Measurements from ENCODE around the gene ARHGAP11A. TPM values are rescaled to one million over a fixed set of nuclear protein-coding genes. Genes with fewer than 3 reads are reported as not detected.

The ARHGAP11A gene
- total RNA-seq, 1 experiment from 2014 or later: 102 TPM

DNA sequence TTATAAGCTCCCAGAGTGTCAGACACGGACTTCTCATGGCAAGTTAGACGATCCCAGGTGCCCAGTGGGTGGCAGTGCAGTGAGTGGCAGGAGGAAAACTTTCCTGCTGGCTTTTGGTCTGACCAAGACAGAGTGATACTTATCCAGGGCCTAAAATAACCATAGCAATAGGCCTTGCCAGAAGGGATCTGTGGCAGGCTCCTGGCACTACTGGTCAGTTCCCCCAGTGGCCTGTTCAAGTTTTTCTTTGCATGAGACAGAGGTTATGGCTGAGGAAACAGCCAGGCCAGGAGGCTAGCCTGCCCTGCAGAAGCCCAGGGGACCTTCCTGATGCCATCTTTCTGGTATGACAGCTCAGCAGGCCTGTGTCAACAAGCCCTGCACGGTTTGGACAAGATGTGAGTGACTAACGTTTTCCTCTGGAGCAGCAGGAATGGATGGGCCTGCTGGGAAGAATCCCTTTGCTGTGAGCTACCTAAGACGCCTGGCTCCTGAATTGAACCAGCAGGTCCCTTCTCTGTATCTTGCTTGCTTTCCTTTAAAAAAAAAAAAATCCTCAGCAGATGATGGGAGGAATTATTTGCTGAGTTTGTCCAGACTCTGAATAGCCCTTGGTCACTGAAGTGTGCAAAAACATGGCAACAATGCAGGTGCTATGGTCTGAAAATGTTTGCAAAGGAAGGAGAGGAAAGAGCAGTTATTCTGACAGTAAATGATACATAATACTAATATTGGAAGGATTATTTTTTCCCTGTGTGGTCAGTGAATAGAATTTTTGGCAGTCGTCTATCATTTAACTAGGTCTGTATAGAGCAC is 44.2 kb downstream of the ARHGAP11A start:
- no peaks in the 10 kb centered on the region for H4K20me1 ChIP-seq (ENCODE audit: insufficient read depth)
- no peak for DNase-seq (ENCODE audit: low read depth, low spot score)
- H3K4me2 ChIP-seq (ENCODE audit: low read length): no peak overlapping the region
- 0 out of 2 replicates have a peak overlapping the region, but pooled peaks have one; percentile 2 for H3K27ac ChIP-seq (ENCODE audit: low read depth, low read length)
- no peak for TF ChIP-seq JUND (IDR thresholded peaks at IDR 0.05)
- TF ChIP-seq CEBPB (IDR thresholded peaks at IDR 0.05; ENCODE audit: low read depth): no peak
- TF ChIP-seq SP1 (IDR thresholded peaks at IDR 0.05; ENCODE audit: low read depth): no peak
- TF ChIP-seq, protein P1, sequence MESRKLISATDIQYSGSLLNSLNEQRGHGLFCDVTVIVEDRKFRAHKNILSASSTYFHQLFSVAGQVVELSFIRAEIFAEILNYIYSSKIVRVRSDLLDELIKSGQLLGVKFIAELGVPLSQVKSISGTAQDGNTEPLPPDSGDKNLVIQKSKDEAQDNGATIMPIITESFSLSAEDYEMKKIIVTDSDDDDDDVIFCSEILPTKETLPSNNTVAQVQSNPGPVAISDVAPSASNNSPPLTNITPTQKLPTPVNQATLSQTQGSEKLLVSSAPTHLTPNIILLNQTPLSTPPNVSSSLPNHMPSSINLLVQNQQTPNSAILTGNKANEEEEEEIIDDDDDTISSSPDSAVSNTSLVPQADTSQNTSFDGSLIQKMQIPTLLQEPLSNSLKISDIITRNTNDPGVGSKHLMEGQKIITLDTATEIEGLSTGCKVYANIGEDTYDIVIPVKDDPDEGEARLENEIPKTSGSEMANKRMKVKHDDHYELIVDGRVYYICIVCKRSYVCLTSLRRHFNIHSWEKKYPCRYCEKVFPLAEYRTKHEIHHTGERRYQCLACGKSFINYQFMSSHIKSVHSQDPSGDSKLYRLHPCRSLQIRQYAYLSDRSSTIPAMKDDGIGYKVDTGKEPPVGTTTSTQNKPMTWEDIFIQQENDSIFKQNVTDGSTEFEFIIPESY (IDR thresholded peaks at IDR 0.05; ENCODE audit: extremely low read depth, insufficient replicate concordance, low read length): no peak
- H3K4me1 ChIP-seq (ENCODE audit: control insufficient read depth in 1 of 2, insufficient read depth in 2 of 2, low read length in 2 of 2): no peaks in the 10 kb centered on the region
- H3K9me2 ChIP-seq (ENCODE audit: insufficient read depth): no peaks in the 10 kb centered on the region
- no peak overlapping the region for H3K9ac ChIP-seq (ENCODE audit: low read length)
- no peaks in the 10 kb centered on the region for H3K27me3 ChIP-seq (ENCODE audit: insufficient read depth, low read length)
- no peaks in the 10 kb centered on the region for H3K9me3 ChIP-seq (ENCODE audit: control insufficient read depth in 1 of 2, insufficient read depth in 1 of 2, low read depth in 1 of 2, low read length in 2 of 2)
- CTCF ChIA-PET: interaction anchor here (1.4 to 3.6 kb wide), 3 partner anchors 8 to 334 kb away, joined by 3 to 15 read pairs (median 4); no protein-coding TSS in a partner anchor
- H3K4me3 ChIP-seq (replicated peaks in 1 of 2; ENCODE audit: low read depth in 1 of 2, low read length in 2 of 2): no peak overlapping the region
- intact Hi-C loops (cut with micrococcal nuclease): no loop called here
- POLR2A ChIA-PET: no interaction called here
- H3K36me3 ChIP-seq (ENCODE audit: control insufficient read depth in 1 of 2, insufficient read depth in 2 of 2, low read length in 2 of 2): peaks cover 0 to 4% of the 10 kb centered on the region in 2 experiments; a peak in 2 of 4 replicates
- peak; percentile 24; the same call in 1 of the 2 replicates for ATAC-seq
- H3K79me2 ChIP-seq (ENCODE audit: insufficient read depth, low read length): no peaks in the 10 kb centered on the region
- RAD21 ChIA-PET (ENCODE audit: low non-redundant PET in 1 of 2, low total read pairs in 2 of 2, uncharacterized antibody in 2 of 2, unreplicated experiment in 2 of 2): no interaction called here
- no peak overlapping the region for H2AFZ ChIP-seq (ENCODE audit: low read depth, low read length, poor library complexity, severe bottlenecking)
- no TSS peak for BruUV-seq (replicated peaks)

DNA sequence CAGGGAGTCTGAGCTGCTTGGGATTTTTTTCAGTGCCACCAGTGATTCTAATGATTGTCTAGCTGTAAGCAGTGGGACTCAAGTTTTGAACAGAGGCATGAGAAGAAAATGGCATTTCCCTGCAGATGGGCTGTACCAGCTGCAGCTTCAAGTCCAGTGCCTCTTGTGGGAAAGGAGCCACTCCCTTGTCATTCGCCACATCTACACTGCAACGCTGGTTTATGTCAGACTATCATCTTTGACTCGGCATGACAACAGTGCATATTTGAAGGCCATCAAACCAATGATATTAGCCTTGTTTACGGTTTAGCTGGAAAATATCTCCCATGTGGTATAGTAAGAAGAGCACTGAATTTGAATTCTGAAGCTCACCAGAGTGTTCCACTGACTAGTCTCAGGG is 48.4 kb downstream of the ARHGAP11A start:
- POLR2A ChIA-PET: interaction anchor here (1.0 kb wide), 1 partner anchor 469 kb away, joined by 3 read pairs; no protein-coding TSS in a partner anchor
- CTCF ChIA-PET: interaction anchor here (0.7 to 2.9 kb wide), 5 partner anchors 273 to 422 kb away, joined by 3 to 47 read pairs (median 19); no protein-coding TSS in a partner anchor
- H3K4me2 ChIP-seq (ENCODE audit: low read length): no peak overlapping the region
- no peak overlapping the region for H2AFZ ChIP-seq (ENCODE audit: low read depth, low read length, poor library complexity, severe bottlenecking)
- H4K20me1 ChIP-seq (ENCODE audit: insufficient read depth): no peaks in the 10 kb centered on the region
- H3K9ac ChIP-seq (ENCODE audit: low read length): no peak overlapping the region
- H3K36me3 ChIP-seq (ENCODE audit: control insufficient read depth in 1 of 2, insufficient read depth in 2 of 2, low read length in 2 of 2): peaks cover 0 to 4% of the 10 kb centered on the region in 2 experiments; a peak in 2 of 4 replicates
- H3K79me2 ChIP-seq (ENCODE audit: insufficient read depth, low read length): no peaks in the 10 kb centered on the region
- no peak overlapping the region for H3K4me3 ChIP-seq (replicated peaks in 1 of 2; ENCODE audit: low read depth in 1 of 2, low read length in 2 of 2)
- no peaks in the 10 kb centered on the region for H3K27me3 ChIP-seq (ENCODE audit: insufficient read depth, low read length)
- intact Hi-C loops (cut with micrococcal nuclease): no loop called here
- H3K9me3 ChIP-seq (ENCODE audit: control insufficient read depth in 1 of 2, insufficient read depth in 1 of 2, low read depth in 1 of 2, low read length in 2 of 2): no peaks in the 10 kb centered on the region
- H3K9me2 ChIP-seq (ENCODE audit: insufficient read depth): no peaks in the 10 kb centered on the region
- TF ChIP-seq RAD21 (IDR thresholded peaks at IDR 0.05; ENCODE audit: low read depth): no peak
- DNase-seq (ENCODE audit: low read depth, low spot score): no peak
- no peaks in the 10 kb centered on the region for H3K4me1 ChIP-seq (ENCODE audit: control insufficient read depth in 1 of 2, insufficient read depth in 2 of 2, low read length in 2 of 2)
- BruUV-seq (replicated peaks): no TSS peak
- no peak for ATAC-seq
- RAD21 ChIA-PET (ENCODE audit: low non-redundant PET in 1 of 2, low total read pairs in 2 of 2, uncharacterized antibody in 2 of 2, unreplicated experiment in 2 of 2): interaction anchor here in 1 of 2 experiments (1.9 kb wide), 1 partner anchor 293 kb away, joined by 8 read pairs; no protein-coding TSS in a partner anchor
- no peak overlapping the region for H3K27ac ChIP-seq (ENCODE audit: low read depth, low read length)

Data from HCT116 (cell line).